ENCODE results near the gene CNOT10. TPM values are rescaled to one million over a fixed set of nuclear protein-coding genes. Genes with fewer than 3 reads are reported as not detected.

The CNOT10 gene
- total and polyA plus RNA-seq, 2 donors (not counting 1 experiment from before 2014, with no cell fraction given): 17.5 to 28.6 TPM

DNA sequence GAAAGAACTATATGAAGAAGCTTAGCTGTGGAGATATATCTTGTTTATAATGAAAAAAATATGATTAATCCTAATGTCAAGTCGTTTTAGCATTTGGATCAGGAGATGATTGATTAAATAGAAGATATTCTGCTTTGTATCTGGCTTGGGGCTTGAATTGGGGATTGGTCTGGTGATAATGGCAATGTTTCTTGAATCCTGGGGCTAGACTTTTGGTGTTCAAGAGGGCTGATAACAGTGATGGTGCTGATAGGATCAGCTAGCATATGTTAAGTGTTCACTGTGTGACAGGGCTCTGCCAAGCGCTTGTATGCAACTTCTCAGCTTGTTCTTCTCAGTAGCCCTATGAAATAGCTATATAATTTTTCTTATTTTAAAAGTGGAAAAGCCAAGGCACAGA lies 20.2 kb downstream of the CNOT10 start:
- Histone ChIP-seq H3K36me3 (ENCODE audit: control insufficient read depth, insufficient read depth, low read length) (no peaks in the 10 kb centered on the region), H3K4me1 (ENCODE audit: control insufficient read depth, extremely low read depth, insufficient read depth, low read length) (peaks cover 4% of the 10 kb centered on the region), H3K27me3 (ENCODE audit: control insufficient read depth, insufficient read depth, low read length) (no peaks in the 10 kb centered on the region), H3K4me2 (ENCODE audit: extremely low read depth, insufficient read depth, low read length) (no peak overlapping the region), H3K4me3 (replicated peaks in 1 of 4; ENCODE audit: control extremely low read depth in 1 of 4, insufficient read depth in 1 of 4, low read depth in 3 of 4, low read length in 4 of 4) (no peak overlapping the region), H3K27ac (ENCODE audit: insufficient read depth, low read length) (no peak overlapping the region), H4K20me1 (ENCODE audit: control insufficient read depth, extremely low read depth, insufficient read depth, low read length) (no peaks in the 10 kb centered on the region), H3K79me2 (ENCODE audit: control insufficient read depth, insufficient read depth, low read length) (no peaks in the 10 kb centered on the region), H2AFZ (ENCODE audit: low read length) (no peak overlapping the region), H3K9ac (ENCODE audit: insufficient read depth, low read length) (no peak overlapping the region), H3K9me3 (ENCODE audit: control insufficient read depth, insufficient read depth, low read depth, low read length) (no peaks in the 10 kb centered on the region)
- TF ChIP-seq EZH2 (IDR thresholded peaks at IDR 0.05; ENCODE audit: low read length, missing control alignments): no peak
- TF ChIP-seq, protein P1, sequence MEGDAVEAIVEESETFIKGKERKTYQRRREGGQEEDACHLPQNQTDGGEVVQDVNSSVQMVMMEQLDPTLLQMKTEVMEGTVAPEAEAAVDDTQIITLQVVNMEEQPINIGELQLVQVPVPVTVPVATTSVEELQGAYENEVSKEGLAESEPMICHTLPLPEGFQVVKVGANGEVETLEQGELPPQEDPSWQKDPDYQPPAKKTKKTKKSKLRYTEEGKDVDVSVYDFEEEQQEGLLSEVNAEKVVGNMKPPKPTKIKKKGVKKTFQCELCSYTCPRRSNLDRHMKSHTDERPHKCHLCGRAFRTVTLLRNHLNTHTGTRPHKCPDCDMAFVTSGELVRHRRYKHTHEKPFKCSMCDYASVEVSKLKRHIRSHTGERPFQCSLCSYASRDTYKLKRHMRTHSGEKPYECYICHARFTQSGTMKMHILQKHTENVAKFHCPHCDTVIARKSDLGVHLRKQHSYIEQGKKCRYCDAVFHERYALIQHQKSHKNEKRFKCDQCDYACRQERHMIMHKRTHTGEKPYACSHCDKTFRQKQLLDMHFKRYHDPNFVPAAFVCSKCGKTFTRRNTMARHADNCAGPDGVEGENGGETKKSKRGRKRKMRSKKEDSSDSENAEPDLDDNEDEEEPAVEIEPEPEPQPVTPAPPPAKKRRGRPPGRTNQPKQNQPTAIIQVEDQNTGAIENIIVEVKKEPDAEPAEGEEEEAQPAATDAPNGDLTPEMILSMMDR (conservative IDR thresholded peaks at IDR 0.05 in 1 of 2, IDR thresholded peaks at IDR 0.05 in 1 of 2; ENCODE audit: low read depth in 1 of 2, low read length in 2 of 2): no peak
- DNase-seq (ENCODE audit: low read depth in 2 of 2): no peak

DNA sequence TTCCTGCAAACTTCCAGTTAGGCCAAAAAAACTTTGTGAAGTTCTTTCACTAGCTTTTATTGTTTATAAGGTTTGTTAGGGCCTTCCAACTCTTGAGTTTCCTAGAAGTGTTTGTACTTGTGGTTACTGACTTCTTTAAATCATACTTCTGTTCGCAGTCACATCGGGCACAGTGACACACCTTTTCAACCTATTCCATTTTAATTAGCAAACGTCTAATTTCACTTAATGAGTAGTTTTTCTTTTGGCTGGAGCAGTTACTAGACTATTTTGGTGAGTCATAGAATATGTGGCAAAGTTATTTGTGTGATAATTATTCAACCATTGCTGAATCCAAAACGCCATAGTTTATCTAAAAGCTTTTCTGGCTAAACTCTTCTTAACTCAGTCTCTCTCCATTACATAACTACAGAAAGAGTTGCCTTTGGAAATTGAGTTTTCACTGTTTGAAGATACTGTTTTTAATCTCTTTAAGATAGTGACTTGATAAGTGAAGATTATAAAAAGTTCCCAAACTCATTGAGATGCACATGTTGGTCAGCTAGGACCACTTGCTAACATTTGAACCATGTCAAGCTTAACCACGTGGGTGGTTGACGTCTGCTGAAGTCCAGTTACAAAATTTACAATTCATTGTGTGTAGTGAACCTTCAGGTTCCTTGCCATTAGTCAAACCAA lies 21.5 kb downstream of the CNOT10 start:
- Histone ChIP-seq H4K20me1 (ENCODE audit: control insufficient read depth, extremely low read depth, insufficient read depth, low read length) (no peaks in the 10 kb centered on the region), H3K9ac (ENCODE audit: insufficient read depth, low read length) (no peak overlapping the region), H3K27ac (ENCODE audit: insufficient read depth, low read length) (no peak overlapping the region), H2AFZ (ENCODE audit: low read length) (no peak overlapping the region), H3K9me3 (ENCODE audit: control insufficient read depth, insufficient read depth, low read depth, low read length) (no peaks in the 10 kb centered on the region), H3K36me3 (ENCODE audit: control insufficient read depth, insufficient read depth, low read length) (no peaks in the 10 kb centered on the region), H3K4me3 (replicated peaks in 1 of 4; ENCODE audit: control extremely low read depth in 1 of 4, insufficient read depth in 1 of 4, low read depth in 3 of 4, low read length in 4 of 4) (no peak overlapping the region), H3K4me1 (ENCODE audit: control insufficient read depth, extremely low read depth, insufficient read depth, low read length) (peaks cover 4% of the 10 kb centered on the region), H3K27me3 (ENCODE audit: control insufficient read depth, insufficient read depth, low read length) (no peaks in the 10 kb centered on the region), H3K4me2 (ENCODE audit: extremely low read depth, insufficient read depth, low read length) (no peak overlapping the region), H3K79me2 (ENCODE audit: control insufficient read depth, insufficient read depth, low read length) (no peaks in the 10 kb centered on the region)
- peak; percentile 28 to 56 for DNase-seq (ENCODE audit: low read depth in 2 of 2)
- no peak for TF ChIP-seq EZH2 (IDR thresholded peaks at IDR 0.05; ENCODE audit: low read length, missing control alignments)
- TF ChIP-seq, protein P1 (conservative IDR thresholded peaks at IDR 0.05 in 1 of 2, IDR thresholded peaks at IDR 0.05 in 1 of 2; ENCODE audit: low read depth in 1 of 2, low read length in 2 of 2): no peak

DNA sequence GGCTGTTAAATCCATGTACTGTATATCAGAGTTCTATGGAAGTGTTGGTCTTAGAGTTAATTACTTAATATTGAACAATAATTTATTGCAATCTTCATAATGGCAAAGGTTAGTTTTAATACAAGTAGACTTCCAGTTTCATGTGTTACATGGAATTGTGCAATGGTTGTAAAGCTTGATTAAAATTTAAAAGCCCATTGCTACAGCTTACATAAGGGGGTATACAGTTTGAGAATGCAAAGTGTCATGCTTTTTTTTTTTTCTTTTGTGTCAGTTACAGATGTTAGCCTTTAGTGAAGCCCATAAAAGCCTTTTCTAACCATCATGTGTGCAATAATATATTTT lies 22.0 kb downstream of the CNOT10 start:
- TF ChIP-seq EZH2 (IDR thresholded peaks at IDR 0.05; ENCODE audit: low read length, missing control alignments): no peak
- TF ChIP-seq, protein P1 (conservative IDR thresholded peaks at IDR 0.05 in 1 of 2, IDR thresholded peaks at IDR 0.05 in 1 of 2; ENCODE audit: low read depth in 1 of 2, low read length in 2 of 2): no peak
- H3K27ac ChIP-seq (ENCODE audit: insufficient read depth, low read length): no peak overlapping the region
- no peak overlapping the region for H2AFZ ChIP-seq (ENCODE audit: low read length)
- no peaks in the 10 kb centered on the region for H3K9me3 ChIP-seq (ENCODE audit: control insufficient read depth, insufficient read depth, low read depth, low read length)
- H3K4me3 ChIP-seq (replicated peaks in 1 of 4; ENCODE audit: control extremely low read depth in 1 of 4, insufficient read depth in 1 of 4, low read depth in 3 of 4, low read length in 4 of 4): no peak overlapping the region
- no peaks in the 10 kb centered on the region for H3K36me3 ChIP-seq (ENCODE audit: control insufficient read depth, insufficient read depth, low read length)
- H3K27me3 ChIP-seq (ENCODE audit: control insufficient read depth, insufficient read depth, low read length): no peaks in the 10 kb centered on the region
- no peak overlapping the region for H3K9ac ChIP-seq (ENCODE audit: insufficient read depth, low read length)
- H3K4me2 ChIP-seq (ENCODE audit: extremely low read depth, insufficient read depth, low read length): no peak overlapping the region
- no peaks in the 10 kb centered on the region for H3K79me2 ChIP-seq (ENCODE audit: control insufficient read depth, insufficient read depth, low read length)
- no peak for DNase-seq (ENCODE audit: low read depth in 2 of 2)
- no peaks in the 10 kb centered on the region for H4K20me1 ChIP-seq (ENCODE audit: control insufficient read depth, extremely low read depth, insufficient read depth, low read length)
- peaks cover 4% of the 10 kb centered on the region for H3K4me1 ChIP-seq (ENCODE audit: control insufficient read depth, extremely low read depth, insufficient read depth, low read length)
